Left lobe of liver (tissue), 2 donors: ENCODE measurements around the gene MOB3A. TPM values are rescaled to one million over a fixed set of nuclear protein-coding genes. Genes with fewer than 3 reads are reported as not detected.
A peak's percentile ranks its signal among the peaks of the same experiment; 100 is the strongest.

Experiments
- ATAC-seq: fragments of 200-7000 bp; cut with Tn5 transposase; one replicate; pipeline ENCODE4 v1.9.1; 2020; ENCODE audit warnings: mild to moderate bottlenecking, moderate library complexity
- DNase-seq: peaks from one replicate; pipeline ENCODE4 v3.0.0-alpha.2; 2020; ENCODE audit warnings: low spot score
- total RNA-seq: library from RNA; stranded (reverse); gene quantifications from one replicate; pipeline ENCODE4 v1.2.1, GENCODE V29; 2021
- donor health status: DM: no; HTN: no; CAD: no; lungs with moderate emphysema.
- donor health status: DM: no; HTN: yes; CAD: no.

Gene MOB3A
- total RNA-seq, 1 donor from 2014 or later, result 11.2 TPM

- ATAC-seq, result no peak
- DNase-seq, result no peak
Observed at GRCh38 chr19:2126879-2127518, 30.9 kb upstream of the MOB3A start.

- ATAC-seq (peak; percentile 39), DNase-seq (no peak)
Observed at GRCh38 chr19:2123682-2124387, 27.7 kb upstream of the MOB3A start.

GRCh38 chr19:2122982-2123381 lies 26.9 kb upstream of the MOB3A start:
- DNase-seq (no peak), ATAC-seq (no peak)

GRCh38 chr19:2122251-2122650 lies 26.1 kb upstream of the MOB3A start:
- ATAC-seq (no peak), DNase-seq (no peak)

- DNase-seq (no peak), ATAC-seq (peak; percentile 15)
Observed at GRCh38 chr19:2121416-2122051, 25.4 kb upstream of the MOB3A start.

GRCh38 chr19:2120821-2121220 lies 24.7 kb upstream of the MOB3A start:
- DNase-seq, result no peak
- ATAC-seq, result no peak

- ATAC-seq (no peak), DNase-seq (no peak)
Observed at GRCh38 chr19:2119921-2120785, 24.0 kb upstream of the MOB3A start.

GRCh38 chr19:2118438-2118837 lies 22.3 kb upstream of the MOB3A start:
- DNase-seq (no peak), ATAC-seq (no peak)

GRCh38 chr19:2117215-2117960 lies 21.3 kb upstream of the MOB3A start:
- ATAC-seq (no peak), DNase-seq (no peak)

GRCh38 chr19:2116507-2116906 lies 20.4 kb upstream of the MOB3A start:
- no peak for ATAC-seq
- DNase-seq, result no peak

GRCh38 chr19:2115911-2116426 lies 19.8 kb upstream of the MOB3A start:
- no peak for DNase-seq
- no peak for ATAC-seq

- no peak for ATAC-seq
- no peak for DNase-seq
Observed at GRCh38 chr19:2115324-2115723, 19.2 kb upstream of the MOB3A start.

- DNase-seq, result no peak
- ATAC-seq, result no peak
Observed at GRCh38 chr19:2114821-2115220, 18.7 kb upstream of the MOB3A start.

- DNase-seq, result no peak
Observed at GRCh38 chr19:2114218-2114617, 18.1 kb upstream of the MOB3A start.

GRCh38 chr19:2113439-2114211 lies 17.5 kb upstream of the MOB3A start:
- ATAC-seq (no peak), DNase-seq (no peak)

More at GRCh38 chr19:2114218-2114617, 18.1 kb upstream of the MOB3A start:
- no peak for ATAC-seq

GRCh38 chr19:2112516-2113320 lies 16.6 kb upstream of the MOB3A start:
- ATAC-seq, result no peak
- no peak for DNase-seq

GRCh38 chr19:2111886-2112285 lies 15.8 kb upstream of the MOB3A start:
- no peak for DNase-seq

GRCh38 chr19:2111425-2111824 lies 15.3 kb upstream of the MOB3A start:
- DNase-seq (no peak), ATAC-seq (no peak)

More at GRCh38 chr19:2111886-2112285, 15.8 kb upstream of the MOB3A start:
- no peak for ATAC-seq

- no peak for ATAC-seq
- DNase-seq, result no peak
Observed at GRCh38 chr19:2110822-2111221, 14.7 kb upstream of the MOB3A start.
